B cell (primary cell): ENCODE data around the gene CLSTN2. TPM values are rescaled to one million over a fixed set of nuclear protein-coding genes. Genes with fewer than 3 reads are reported as not detected.

Experiments
- ATAC-seq: fragments of 200-7000 bp; cut with Tn5 transposase; one replicate; pipeline ENCODE4 v1.10.0; 2021; ENCODE audit warnings: low read depth, mild to moderate bottlenecking, moderate number of reproducible peaks, moderate library complexity
- CTCF ChIA-PET: fragments of 350-600 bp; sonication (Branson Sonifier 250); formaldehyde crosslinking; loops from one replicate; lab custom pipeline; 2021; ENCODE audit warnings: antibody characterized with exemption, inconsistent platforms; lab: Charles Lee
- POLR2A ChIA-PET: fragments of 350-600 bp; sonication (Branson Sonifier 250); formaldehyde crosslinking; loops from one replicate; lab custom pipeline; 2021; ENCODE audit warnings: antibody characterized with exemption; lab: Charles Lee
- DNase-seq: peaks from one replicate; pipeline ENCODE4 v3.0.0; 2013
- H2AFZ ChIP-seq: 2 replicates; pipeline ENCODE4 v1.6.1; 2012; ENCODE audit warnings: mild to moderate bottlenecking, low read depth, low read length; ENCODE audit not compliant: insufficient read depth, poor library complexity, severe bottlenecking
- H3K27ac ChIP-seq, 2 donors: 1 replicate in 1 of 2; 2 replicates in 1 of 2; pipeline ENCODE4 v1.5.1; 2012 to 2013; ENCODE audit warnings: low read length in 2 of 2, mild to moderate bottlenecking in 2 of 2, moderate library complexity in 1 of 2
- H3K27me3 ChIP-seq, 4 experiments: fragments of 200-600 bp in 1 of 4; sonication (generic) in 1 of 4; replicated peaks in 1 of 4; 1 replicate in 2 of 4; 2 replicates in 2 of 4; pipeline versions ENCODE4 v1.6.1 to v1.7.0; 2013 to 2016; ENCODE audit warnings: low read length in 3 of 4, mild to moderate bottlenecking in 2 of 4, mixed read lengths in 1 of 4, moderate library complexity in 1 of 4; ENCODE audit not compliant: insufficient read depth in 4 of 4, control insufficient read depth in 3 of 4; ENCODE audit errors: control extremely low read depth in 1 of 4
- H3K36me3 ChIP-seq, 2 experiments: replicated peaks in 1 of 2; 1 replicate in 1 of 2; 2 replicates in 1 of 2; pipeline versions ENCODE4 v1.6.1 to v1.7.1; 2013; ENCODE audit warnings: low read length in 1 of 2; ENCODE audit not compliant: insufficient read depth in 2 of 2, control insufficient read depth in 1 of 2; ENCODE audit errors: control extremely low read depth in 1 of 2, extremely low read depth in 1 of 2
- H3K4me1 ChIP-seq, 2 donors: fragments of 200-600 bp in 1 of 2; sonication (generic) in 1 of 2; 1 replicate in 1 of 2; 2 replicates in 1 of 2; pipeline versions ENCODE4 v1.5.1 to v1.6.1; 2013 to 2017; ENCODE audit warnings: low read length in 2 of 2; ENCODE audit not compliant: control insufficient read depth in 2 of 2, insufficient read depth in 2 of 2
- H3K4me2 ChIP-seq: replicated peaks from 2 replicates; pipeline ENCODE3; 2012; ENCODE audit warnings: mild to moderate bottlenecking, low read depth, low read length; ENCODE audit not compliant: poor library complexity, severe bottlenecking
- H3K4me3 ChIP-seq, 5 experiments: fragments of 200-600 bp in 1 of 5; sonication (generic) in 1 of 5; 1 replicate in 3 of 5; 2 replicates in 2 of 5; pipeline versions ENCODE4 v1.5.1 to v1.7.0; 2011 to 2016; ENCODE audit warnings: low read length in 4 of 5, mild to moderate bottlenecking in 4 of 5, low read depth in 2 of 5, control low read depth in 1 of 5, moderate library complexity in 1 of 5; ENCODE audit not compliant: insufficient read depth in 1 of 5; ENCODE audit errors: control extremely low read depth in 1 of 5, extremely low read depth in 1 of 5
- H3K79me2 ChIP-seq: fragments of 200-600 bp; sonication (generic); one replicate; pipeline ENCODE4 v1.6.0; 2016; ENCODE audit warnings: low read length; ENCODE audit not compliant: control insufficient read depth, insufficient read depth
- H3K9ac ChIP-seq: fragments of 200-600 bp; sonication (generic); 2 replicates; pipeline ENCODE4 v1.6.1; 2017; ENCODE audit warnings: mild to moderate bottlenecking, low read length, moderate library complexity
- H3K9me3 ChIP-seq, 3 donors: one replicate each; pipeline versions ENCODE4 v1.6.1 to v1.7.1; 2013; ENCODE audit warnings: low read length in 2 of 3; ENCODE audit not compliant: control insufficient read depth in 2 of 3, insufficient read depth in 1 of 3; ENCODE audit errors: control extremely low read depth in 1 of 3
- H4K20me1 ChIP-seq: 2 replicates; pipeline ENCODE4 v1.6.0; 2012; ENCODE audit warnings: mild to moderate bottlenecking, low read length; ENCODE audit not compliant: insufficient read depth, control insufficient read depth, poor library complexity, severe bottlenecking
- H3K27ac Mint-ChIP-seq: one replicate; pipeline ENCODE4 v1.8.0; 2021; ENCODE audit warnings: mixed read lengths
- H3K27me3 Mint-ChIP-seq: one replicate; pipeline ENCODE4 v1.8.0; 2021; ENCODE audit warnings: mixed read lengths
- H3K4me1 Mint-ChIP-seq: one replicate; pipeline ENCODE4 v1.8.0; 2021; ENCODE audit warnings: mixed read lengths
- H3K4me3 Mint-ChIP-seq: one replicate; pipeline ENCODE4 v1.8.0; 2021; ENCODE audit warnings: mixed read lengths
- H3K9me3 Mint-ChIP-seq: one replicate; pipeline ENCODE4 v1.8.0; 2022; ENCODE audit warnings: mixed read lengths; ENCODE audit not compliant: insufficient read depth
- CTCF ChIP-seq: fragments of 200-600 bp; IDR thresholded peaks from one replicate; pipeline ENCODE4 v1.8.0; 2022; ENCODE audit warnings: antibody characterized with exemption, mild to moderate bottlenecking
- EZH2 ChIP-seq: IDR thresholded peaks from 2 replicates; pipeline ENCODE4 v1.6.1; 2012; ENCODE audit warnings: borderline replicate concordance, low read depth, mild to moderate bottlenecking, moderate library complexity, low read length; ENCODE audit not compliant: insufficient read depth, poor library complexity, severe bottlenecking
- WGBS: methylation state at CpG from one replicate; pipeline ENCODE4 v1.1.5; 2013; ENCODE audit warnings: missing lambda C conversion rate; ENCODE audit not compliant: insufficient coverage; 5-methylcytosine and 5-hydroxymethylcytosine counted together
- intact Hi-C: fragments of 100-400 bp; cut with micrococcal nuclease; formaldehyde crosslinking; loops from one replicate; pipeline ENCODE4 v1.10.0; 2022
- polyA plus RNA-seq: library from polyadenylated mRNA; depleted of rRNA; stranded (reverse); fragments of >200 nt; gene quantifications from 2 replicates; pipeline ENCODE4 v1.2.3, GENCODE V29; 2012
- total RNA-seq, 2 donors: library from RNA; stranded (reverse); fragments of 120-200 nt in 1 of 2; gene quantifications; 1 replicate in 1 of 2; 2 replicates in 1 of 2; pipeline versions ENCODE4 v1.2.3 to v1.2.4, GENCODE V29; 2013 to 2022

CLSTN2 gene
- total and polyA plus RNA-seq, 2 donors (not counting 1 experiment from before 2014, with no cell fraction given), result not detected

GRCh38 chr3:140344082-140344454 is 409.1 kb downstream of the CLSTN2 start:
- H3K27me3 Mint-ChIP-seq, result peaks cover 4% of the 10 kb centered on the region
- Histone ChIP-seq H3K4me3 (no peak overlapping the region), H3K4me1 (no peaks in the 10 kb centered on the region), H3K79me2 (no peaks in the 10 kb centered on the region), H3K27me3 (no peaks in the 10 kb centered on the region), H2AFZ (no peak overlapping the region), H3K36me3 (no peaks in the 10 kb centered on the region), H3K27ac (no peak overlapping the region), H4K20me1 (no peaks in the 10 kb centered on the region), H3K9me3 (peaks cover 0 to 7% (median 6%) of the 10 kb centered on the region in 3 donors), H3K4me2 (no peak overlapping the region), H3K9ac (no peak overlapping the region)
- no peak for ATAC-seq
- WGBS, result 93% methylated on average over 3 of the region's 5 CpGs
- H3K27ac Mint-ChIP-seq, result no peak overlapping the region
- no peak for DNase-seq
- CTCF ChIA-PET, result no interaction called here
- intact Hi-C loops, result no loop called here
- H3K9me3 Mint-ChIP-seq, result peaks cover 4% of the 10 kb centered on the region
- no peaks in the 10 kb centered on the region for H3K4me1 Mint-ChIP-seq
- no peak overlapping the region for H3K4me3 Mint-ChIP-seq
- POLR2A ChIA-PET, result no interaction called here
- TF ChIP-seq EZH2, result no peak
- no peak for TF ChIP-seq CTCF

GRCh38 chr3:140344601-140345205 is 409.7 kb downstream of the CLSTN2 start:
- no peak overlapping the region for H3K4me3 Mint-ChIP-seq
- Histone ChIP-seq H3K27ac (no peak overlapping the region), H3K9me3 (peaks cover 0 to 9% (median 6%) of the 10 kb centered on the region in 3 donors), H3K36me3 (no peaks in the 10 kb centered on the region), H3K79me2 (no peaks in the 10 kb centered on the region), H4K20me1 (no peaks in the 10 kb centered on the region), H3K9ac (no peak overlapping the region), H3K27me3 (no peaks in the 10 kb centered on the region), H3K4me1 (no peaks in the 10 kb centered on the region), H3K4me2 (no peak overlapping the region), H2AFZ (no peak overlapping the region), H3K4me3 (no peak overlapping the region)
- ATAC-seq (no peak), DNase-seq (no peak)
- ChIA-PET POLR2A (no interaction called here), CTCF (no interaction called here)
- 90% methylated on average over 4 of the region's 5 CpGs for WGBS
- intact Hi-C loops, result no loop called here
- H3K27me3 Mint-ChIP-seq, result peaks cover 4% of the 10 kb centered on the region
- H3K27ac Mint-ChIP-seq, result no peak overlapping the region
- no peak for TF ChIP-seq EZH2
- no peak for TF ChIP-seq CTCF
- H3K9me3 Mint-ChIP-seq, result peaks cover 4% of the 10 kb centered on the region
- H3K4me1 Mint-ChIP-seq, result no peaks in the 10 kb centered on the region
